LNCaP clone FGC (cell line): ENCODE data around the gene TMCO4.

Experiments used
- DNase-seq: peaks from one replicate; pipeline ENCODE4 v3.0.0-alpha.2; 2011; ENCODE audit warnings: low read depth
- H3K4me3 ChIP-seq: 2 replicates; pipeline ENCODE4 v1.5.1; 2011; ENCODE audit warnings: mild to moderate bottlenecking, low read depth, low read length, control low read depth
- CTCF ChIP-seq: IDR thresholded peaks from 2 replicates; pipeline ENCODE4 v1.5.1; 2012; ENCODE audit warnings: mild to moderate bottlenecking; ENCODE audit not compliant: control insufficient read depth, insufficient read depth; ENCODE audit errors: extremely low read depth

The TMCO4 gene

GRCh38 chr1:19688041-19688842 lies 111.5 kb downstream of the TMCO4 start:
- DNase-seq = no peak
- no peak for TF ChIP-seq CTCF
- H3K4me3 ChIP-seq = no peak overlapping the region

- DNase-seq = no peak
- no peak overlapping the region for H3K4me3 ChIP-seq
- no peak for TF ChIP-seq CTCF
Measured at GRCh38 chr1:19687414-19687813, 112.3 kb downstream of the TMCO4 start.

GRCh38 chr1:19685994-19686393 lies 113.7 kb downstream of the TMCO4 start:
- no peak for TF ChIP-seq CTCF
- no peak for DNase-seq
- H3K4me3 ChIP-seq = no peak overlapping the region

GRCh38 chr1:19684677-19685076 lies 115.0 kb downstream of the TMCO4 start:
- H3K4me3 ChIP-seq = no peak overlapping the region
- no peak for DNase-seq
- no peak for TF ChIP-seq CTCF

- DNase-seq = no peak
Measured at GRCh38 chr1:19683351-19683750, 116.4 kb downstream of the TMCO4 start.

GRCh38 chr1:19682901-19683300 lies 116.8 kb downstream of the TMCO4 start:
- no peak overlapping the region for H3K4me3 ChIP-seq
- no peak for TF ChIP-seq CTCF
- DNase-seq = no peak

More at GRCh38 chr1:19683351-19683750, 116.4 kb downstream of the TMCO4 start:
- no peak for TF ChIP-seq CTCF
- H3K4me3 ChIP-seq = no peak overlapping the region

GRCh38 chr1:19682257-19682656 lies 117.5 kb downstream of the TMCO4 start:
- no peak for TF ChIP-seq CTCF
- H3K4me3 ChIP-seq = no peak overlapping the region
- DNase-seq = no peak
